Hematopoietic multipotent progenitor cell (in vitro differentiated cells): ENCODE data around the gene NRSN1. TPM values are rescaled to one million over a fixed set of nuclear protein-coding genes. Genes with fewer than 3 reads are reported as not detected.
"Not testable (repeated sequence)": the region's sequence is repeated elsewhere in the genome, so short reads cannot be mapped to it uniquely, and the experiment has no call there.

Experiments
- DNase-seq, 3 donors: peaks; one replicate each; pipeline ENCODE4 v3.0.0-alpha.2; 2011 to 2015; ENCODE audit warnings: low read depth in 2 of 3, low spot score in 2 of 3
- total RNA-seq: library from RNA; depleted of rRNA; stranded (reverse); fragments of >200 nt; gene quantifications from one replicate; pipeline ENCODE4 v1.2.3, GENCODE V29; 2012

NRSN1 gene
- total RNA-seq, 1 donor = not detected

DNA sequence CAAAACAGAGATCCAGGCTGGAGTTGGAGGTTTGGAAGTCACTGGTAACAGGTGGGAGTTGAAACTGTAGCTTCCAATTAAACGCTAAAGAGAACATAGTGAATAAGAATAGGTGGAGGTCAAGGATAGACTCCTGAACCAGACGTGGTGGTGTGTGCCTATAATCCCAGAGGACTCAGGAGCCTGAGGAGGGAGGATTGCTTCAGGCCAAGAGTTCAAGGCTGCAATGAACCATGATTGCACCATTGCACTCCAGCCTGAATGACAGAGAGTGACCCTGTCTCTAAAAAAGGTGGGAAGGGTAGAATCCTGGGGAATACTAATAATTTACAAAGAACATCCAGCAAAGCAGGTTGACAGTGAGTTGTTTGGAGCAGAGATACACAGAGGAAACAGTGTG is 13.6 kb downstream of the NRSN1 start:
- no peak for DNase-seq

DNA sequence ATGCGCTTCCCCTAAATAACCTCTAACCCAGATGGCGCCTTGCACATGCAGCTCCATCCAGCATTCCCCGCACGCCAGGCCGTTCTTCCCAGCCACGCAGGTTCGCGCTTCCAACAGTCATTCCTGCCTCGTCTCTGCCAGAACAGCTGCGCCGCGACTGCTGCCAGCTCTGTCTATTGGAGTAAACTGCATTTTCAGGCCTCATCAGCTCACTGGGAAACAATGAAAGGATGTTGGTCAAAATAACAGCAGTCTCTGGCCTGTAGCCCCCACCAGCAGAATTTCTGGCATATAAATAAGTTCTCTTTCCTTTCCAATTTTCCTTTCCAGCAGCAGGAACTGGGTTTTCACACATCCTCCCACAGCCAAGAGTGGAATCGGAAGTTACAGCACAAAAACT is 14.6 kb downstream of the NRSN1 start:
- no peak for DNase-seq

DNA sequence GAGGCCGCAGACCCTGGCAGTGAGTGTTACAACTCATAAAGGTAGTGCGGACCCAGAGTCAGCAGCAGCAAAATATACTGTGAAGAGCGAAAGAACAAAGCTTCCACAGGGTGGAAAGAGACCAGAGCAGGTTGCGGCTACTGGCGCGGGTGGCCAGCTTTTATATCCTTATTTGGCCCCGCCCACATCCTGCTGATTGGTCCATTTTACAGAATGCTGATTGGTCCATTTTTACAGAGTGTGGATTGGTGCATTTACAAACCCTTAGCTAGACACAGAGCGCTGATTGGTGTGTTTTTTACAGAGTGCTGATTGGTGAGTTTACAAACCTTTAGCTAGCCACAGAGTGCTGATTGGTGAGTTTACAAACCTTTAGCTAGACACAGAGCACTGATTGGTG is 16.7 kb downstream of the NRSN1 start:
- not testable (repeated sequence) for DNase-seq

DNA sequence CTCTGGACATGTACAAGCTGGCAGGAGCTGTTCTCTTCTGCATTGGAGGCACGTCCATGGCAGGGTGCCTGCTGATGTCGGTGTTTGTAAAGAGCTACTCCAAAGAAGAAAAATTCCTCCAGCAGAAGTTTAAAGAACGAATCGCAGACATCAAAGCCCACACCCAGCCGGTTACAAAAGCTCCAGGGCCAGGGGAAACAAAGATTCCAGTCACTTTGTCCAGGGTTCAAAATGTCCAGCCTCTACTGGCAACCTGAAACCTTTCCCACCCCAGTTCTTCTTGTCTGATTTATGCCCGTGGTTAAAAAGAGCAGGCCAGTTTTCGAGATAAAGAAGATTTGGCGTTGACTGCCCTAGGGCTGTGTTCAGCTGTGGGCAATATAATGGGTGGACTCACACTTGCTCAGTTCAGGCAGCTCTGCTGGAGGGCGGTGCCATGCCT is 19.7 kb downstream of the NRSN1 start:
- DNase-seq = no peak

DNA sequence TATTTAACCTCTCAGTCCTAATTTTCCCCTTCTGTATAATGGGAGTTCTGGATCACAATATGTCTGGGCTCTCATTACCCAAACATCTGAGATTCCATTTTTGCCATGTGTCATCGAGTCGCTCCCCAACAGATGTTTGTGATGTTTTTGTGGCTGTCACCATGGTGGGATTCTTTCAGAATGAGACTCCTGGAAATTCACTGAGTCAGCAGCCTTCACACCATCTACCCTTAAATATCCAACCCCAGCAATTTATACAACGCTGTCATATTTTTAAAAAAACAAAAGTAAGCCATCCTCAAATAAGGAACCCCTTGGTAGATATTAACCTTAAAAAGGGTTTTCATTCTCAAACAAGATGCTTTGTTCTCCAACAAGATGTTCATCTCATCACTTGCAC is 20.9 kb downstream of the NRSN1 start:
- no peak for DNase-seq

DNA sequence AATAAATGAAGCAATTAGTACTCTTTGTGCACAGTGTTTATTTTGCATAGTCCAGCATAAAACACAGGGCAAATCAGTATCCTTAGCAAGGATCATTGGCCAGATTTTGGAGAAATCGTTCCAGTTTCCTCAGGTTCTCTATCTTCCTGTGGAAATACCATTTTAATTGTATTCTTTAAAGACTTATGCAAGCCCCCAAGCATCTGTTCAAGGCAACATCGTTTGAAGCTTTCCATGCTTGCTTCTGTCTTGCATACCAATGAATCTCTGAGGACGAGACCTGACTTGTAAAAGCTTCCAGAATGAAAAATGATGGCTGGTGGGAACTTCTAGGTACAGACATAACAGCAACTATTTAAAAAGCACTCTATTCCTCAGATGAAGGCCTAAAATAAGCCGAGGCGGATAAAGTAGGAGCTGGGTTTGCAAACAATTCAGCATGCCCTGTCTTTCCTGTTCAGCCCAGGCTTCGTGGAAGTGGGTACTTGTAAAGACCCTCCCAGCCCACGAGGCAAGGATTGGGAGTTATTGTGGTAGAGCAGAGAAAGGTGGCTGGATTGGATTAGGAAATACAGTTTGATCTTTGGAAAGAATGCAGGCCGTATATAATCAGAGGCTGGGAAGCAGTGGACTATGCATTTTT is 21.6 kb downstream of the NRSN1 start:
- no peak for DNase-seq

DNA sequence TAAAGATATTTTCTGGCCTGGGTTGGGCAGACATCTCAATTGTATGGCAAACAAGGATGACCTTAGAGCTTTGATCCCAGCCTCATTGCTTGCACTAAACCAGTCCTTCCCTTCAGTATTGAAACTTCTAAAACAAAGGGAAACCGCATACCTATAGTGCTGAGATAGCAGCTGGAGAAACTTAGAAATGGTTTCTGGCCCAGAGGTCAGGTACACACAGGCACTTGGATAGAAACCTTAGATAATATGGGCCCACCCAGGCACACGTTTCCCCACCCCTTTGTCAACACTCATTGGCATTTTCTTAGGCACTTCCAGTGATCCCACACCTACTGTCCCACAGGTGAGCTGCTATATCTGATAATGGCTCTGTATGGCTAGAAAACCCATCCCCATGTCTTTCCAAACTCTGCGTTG is 22.1 kb downstream of the NRSN1 start:
- DNase-seq = no peak

DNA sequence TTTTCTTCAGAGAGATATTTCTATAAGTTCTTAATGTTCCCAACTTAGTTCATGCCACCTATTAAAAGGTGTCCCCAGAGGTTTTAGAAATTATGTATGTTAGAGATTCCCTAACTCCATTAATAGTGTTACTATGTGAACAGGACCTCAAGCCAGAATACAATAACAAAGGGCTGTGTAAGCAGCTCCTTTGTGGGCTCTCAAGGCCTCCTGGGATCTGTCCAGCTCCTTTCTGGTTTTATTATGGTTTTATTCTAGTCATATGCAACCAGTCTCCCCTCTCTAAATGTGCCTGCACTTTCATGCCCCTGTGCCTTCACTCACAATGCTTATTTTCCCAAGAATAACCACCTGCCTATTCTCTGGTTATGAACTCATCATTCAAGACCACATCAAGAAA is 22.7 kb downstream of the NRSN1 start:
- no peak for DNase-seq

DNA sequence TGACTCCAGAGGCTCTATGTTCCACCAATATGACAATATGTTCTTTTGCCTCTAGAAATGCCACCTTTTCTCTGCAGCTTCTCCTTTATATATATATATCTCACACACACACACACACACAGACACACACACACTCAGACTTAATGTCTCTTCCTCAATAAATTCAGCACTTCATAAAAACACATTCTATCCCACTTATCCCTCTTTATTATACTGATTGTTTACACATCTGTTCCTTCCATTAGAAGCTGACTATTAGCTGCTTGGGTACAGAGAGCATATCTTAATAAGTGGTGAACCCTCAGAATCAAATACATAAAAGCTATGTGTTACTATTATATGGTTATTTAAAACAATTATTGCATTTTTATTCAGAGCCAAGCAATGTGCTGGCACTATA is 23.3 kb downstream of the NRSN1 start:
- DNase-seq = no peak

DNA sequence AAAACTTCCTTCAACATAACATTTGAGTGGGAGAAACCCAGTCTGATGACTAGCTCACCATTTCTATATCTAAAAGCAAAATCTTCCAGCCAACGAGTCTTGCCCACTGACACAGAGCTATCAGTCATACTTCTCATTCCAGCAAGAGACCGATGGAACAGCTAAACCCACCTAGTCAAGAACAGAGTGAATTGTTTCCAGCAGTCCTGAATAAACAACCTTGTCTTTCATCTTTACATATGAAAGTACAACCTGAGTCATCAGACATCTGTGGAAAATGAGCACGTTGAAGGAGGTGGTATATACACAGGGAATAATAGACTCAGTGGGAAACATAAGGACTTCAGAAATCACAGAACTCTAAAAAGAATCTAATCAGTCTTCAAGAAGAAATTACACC is 23.8 kb downstream of the NRSN1 start:
- no peak for DNase-seq

DNA sequence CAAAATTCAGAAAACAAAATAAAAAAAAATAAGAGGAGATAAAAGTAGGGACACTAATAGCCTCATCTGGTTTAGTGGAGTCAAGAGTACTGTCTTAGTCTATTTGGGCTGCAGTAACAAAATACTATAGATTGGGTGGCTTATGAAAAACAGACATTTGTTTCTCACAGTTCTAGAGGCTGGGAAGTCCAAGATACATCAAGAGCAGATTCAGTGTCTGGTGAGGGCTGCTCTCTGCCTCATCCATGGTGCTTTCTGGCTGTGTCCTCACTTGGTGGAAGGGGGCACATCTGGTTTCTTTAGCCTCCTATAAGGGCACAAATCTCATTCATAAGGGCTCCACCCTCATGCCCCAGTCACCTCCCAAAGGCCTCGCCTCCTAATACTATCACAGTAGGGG is 26.0 kb downstream of the NRSN1 start:
- no peak for DNase-seq

DNA sequence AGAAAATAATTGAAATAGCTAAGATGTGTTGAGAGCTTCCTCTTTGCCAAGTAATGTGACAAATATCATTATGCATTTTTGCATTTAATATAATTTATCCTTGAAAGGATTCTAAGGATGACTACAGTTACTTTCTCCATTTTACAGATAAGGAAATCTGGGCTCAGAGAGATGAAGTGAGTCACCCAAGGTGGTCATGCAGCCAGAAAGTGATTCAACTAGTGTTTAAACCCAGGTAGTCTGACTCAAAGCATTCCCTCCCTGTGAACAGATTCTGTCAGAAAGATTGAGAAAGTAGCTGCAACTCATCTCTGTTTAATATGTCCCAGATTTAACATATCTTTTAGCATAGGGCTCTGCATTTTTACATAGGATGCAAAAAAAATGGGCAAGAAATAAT is 28.1 kb downstream of the NRSN1 start:
- DNase-seq = no peak

DNA sequence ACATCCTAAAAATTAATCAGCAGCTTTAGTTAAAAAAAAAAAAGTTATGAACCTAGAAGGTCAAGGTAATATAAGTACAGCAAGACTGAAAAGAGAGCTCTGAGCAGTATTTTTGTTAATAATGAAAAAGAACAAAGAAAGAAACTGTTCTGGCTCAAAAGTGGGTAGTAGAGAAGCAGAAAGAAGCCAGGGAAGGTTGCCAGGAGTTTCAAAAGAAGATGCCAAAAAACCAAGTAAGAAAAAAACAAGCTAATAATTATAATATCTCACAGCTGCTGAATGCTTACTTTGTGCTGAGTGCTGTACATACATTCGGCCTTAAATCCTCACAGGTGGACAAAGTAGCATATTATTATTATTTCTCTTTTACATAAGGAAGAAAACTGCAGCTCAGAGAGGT is 31.9 kb downstream of the NRSN1 start:
- DNase-seq = no peak

DNA sequence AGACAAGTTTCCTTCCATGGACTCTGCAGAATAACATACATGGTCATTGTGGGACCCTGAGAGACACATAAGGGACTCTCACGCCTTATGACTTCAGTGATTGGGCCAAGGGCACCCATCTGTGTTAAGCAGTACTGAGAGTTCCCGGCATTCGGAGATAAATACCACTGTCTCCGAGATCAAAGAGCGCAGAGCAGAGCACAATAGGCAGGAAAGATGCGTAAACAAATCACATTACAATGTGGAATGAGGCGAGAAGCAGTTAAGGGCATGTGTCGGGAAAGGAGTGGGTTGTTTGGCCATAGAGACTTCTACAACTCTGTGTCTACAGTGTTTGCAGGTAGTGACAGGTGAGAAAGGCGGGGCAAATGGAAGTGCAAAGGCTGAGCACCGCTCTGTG is 57.6 kb downstream of the NRSN1 start:
- no peak for DNase-seq

DNA sequence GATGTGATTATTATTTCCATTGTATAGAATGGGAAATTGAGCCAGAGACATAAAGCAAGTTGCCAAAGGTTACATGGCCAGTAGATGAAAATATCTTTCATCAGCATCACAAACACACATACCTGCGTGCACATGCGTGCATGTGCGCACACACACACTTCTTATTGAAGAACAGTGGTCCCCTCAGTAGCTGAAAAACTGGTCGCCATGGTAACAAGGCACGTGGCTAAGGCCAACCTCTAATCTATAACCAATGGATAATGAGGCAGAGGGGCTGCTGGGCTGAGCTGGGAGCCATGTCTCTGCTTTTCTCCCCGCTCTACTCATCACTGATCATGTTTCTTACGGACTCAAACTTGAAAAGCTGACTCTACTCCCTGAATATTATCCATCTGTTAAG is 60.3 kb downstream of the NRSN1 start:
- DNase-seq = no peak

DNA sequence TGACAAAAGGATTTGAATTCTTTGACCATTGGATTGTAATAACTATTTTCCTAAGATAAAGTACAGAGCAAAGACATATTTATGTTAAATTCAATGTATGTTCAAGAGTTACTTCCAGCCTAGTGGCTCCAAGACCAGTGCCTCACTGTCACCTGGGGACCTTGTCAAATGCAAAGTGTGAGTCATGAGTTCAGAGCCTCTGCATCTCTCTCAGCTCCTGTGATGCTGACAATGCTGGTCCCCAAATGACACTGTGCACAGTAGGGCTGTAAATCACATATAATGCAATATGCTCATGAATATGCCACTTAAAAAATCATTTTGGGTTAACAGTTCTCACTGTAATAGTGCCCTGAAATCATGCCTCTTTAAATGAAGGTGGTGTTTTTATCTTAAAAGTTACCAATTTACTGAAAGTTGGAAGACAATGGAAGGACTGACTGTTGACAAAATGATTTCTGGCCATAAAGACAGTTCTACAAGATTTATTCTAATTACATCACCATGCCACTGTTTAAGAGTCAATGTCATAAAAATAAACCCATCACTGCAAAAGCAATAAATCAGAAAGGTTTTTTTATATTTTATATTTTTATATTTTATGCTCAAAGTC is 62.1 kb downstream of the NRSN1 start:
- DNase-seq = no peak

DNA sequence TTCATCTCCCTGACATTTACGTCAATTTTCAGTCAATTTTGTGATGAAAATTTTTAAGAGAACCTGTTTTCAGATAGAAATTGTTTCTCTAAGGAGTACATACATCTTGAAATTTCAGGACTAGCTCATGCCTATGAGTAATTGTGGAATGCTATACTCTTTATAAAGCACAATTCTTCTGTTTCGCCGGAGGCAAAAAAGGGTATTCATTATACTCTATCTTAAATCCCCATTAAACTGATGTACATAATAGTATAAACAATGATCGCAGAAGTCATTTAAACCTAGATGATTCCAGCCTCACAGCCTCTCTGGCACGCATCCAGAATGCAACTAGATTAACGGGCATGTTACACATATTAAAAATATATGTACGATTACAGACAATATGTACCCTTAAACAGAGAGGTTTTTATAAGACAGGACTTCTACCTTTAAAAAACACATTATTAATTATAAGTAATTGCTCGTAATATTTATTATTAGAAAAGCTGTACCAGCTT is 62.6 kb downstream of the NRSN1 start:
- DNase-seq = no peak

DNA sequence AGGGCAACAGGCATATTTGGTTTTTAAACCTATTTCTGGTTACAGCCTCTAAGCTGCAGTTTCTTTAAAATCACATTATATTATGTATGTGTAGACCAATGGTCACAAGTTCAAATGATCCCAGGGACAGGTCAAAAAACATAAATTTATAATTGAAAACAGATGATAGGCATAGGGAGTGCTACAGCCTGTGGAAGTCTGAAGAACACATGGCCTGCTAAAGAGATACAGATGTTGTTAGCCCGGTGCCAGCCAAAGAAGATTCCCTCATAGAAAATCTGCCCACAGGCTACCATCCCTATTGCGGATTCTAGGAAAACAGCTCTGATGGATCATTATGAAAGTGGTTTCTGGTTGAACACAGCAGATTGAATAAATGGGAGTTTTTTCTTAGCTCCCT is 65.3 kb downstream of the NRSN1 start:
- DNase-seq = no peak

DNA sequence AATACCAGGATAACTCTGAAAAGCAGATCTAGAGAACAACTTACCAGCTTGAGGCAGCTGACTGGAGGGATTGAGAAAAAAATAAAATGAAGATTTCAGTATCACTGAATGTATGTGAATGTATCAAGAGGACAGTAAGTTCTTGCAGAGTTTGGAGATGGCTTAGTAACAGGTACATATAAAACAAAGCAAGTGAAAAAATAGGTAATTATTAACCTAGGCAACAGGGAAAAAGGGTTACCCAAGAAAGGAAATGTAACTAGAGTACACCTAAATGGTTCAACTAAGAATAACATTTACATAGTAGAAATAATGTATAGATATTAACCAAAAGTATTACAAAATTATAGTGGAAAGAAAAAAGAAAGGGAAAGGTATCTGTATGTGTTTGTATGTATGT is 67.3 kb downstream of the NRSN1 start:
- DNase-seq = no peak

DNA sequence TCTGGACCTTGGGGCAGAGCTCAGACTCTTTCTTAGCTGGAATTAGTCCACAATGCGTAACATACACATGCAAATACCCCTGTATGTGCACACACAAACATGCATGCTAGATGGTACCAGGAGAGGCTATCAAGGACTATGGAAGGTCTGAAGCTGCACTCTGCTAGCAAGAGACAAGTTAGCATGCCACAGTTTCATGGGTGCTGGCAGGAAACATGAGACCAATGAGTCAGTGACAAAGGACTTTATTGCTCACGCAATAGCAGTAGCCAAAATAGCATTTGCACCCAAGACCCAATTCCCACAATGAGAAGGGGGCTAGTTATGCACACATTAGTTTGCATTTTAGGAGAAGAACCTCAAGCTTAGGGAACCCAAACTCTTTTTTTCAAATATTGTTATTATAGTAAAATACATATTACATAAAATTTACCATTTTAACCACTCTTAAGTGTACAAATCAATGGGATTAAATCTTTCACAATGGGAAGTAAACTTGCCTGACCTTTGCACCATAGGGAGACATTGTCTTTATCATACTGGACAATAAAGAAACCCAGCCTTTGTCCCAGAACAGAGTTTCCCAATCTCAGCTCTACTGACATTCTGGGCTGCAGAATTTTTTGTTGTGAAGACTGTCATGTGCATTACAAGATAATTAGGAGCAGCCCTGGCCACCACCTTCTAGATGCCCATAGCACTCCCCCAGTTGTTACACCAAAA is 69.1 kb downstream of the NRSN1 start:
- no peak for DNase-seq

DNA sequence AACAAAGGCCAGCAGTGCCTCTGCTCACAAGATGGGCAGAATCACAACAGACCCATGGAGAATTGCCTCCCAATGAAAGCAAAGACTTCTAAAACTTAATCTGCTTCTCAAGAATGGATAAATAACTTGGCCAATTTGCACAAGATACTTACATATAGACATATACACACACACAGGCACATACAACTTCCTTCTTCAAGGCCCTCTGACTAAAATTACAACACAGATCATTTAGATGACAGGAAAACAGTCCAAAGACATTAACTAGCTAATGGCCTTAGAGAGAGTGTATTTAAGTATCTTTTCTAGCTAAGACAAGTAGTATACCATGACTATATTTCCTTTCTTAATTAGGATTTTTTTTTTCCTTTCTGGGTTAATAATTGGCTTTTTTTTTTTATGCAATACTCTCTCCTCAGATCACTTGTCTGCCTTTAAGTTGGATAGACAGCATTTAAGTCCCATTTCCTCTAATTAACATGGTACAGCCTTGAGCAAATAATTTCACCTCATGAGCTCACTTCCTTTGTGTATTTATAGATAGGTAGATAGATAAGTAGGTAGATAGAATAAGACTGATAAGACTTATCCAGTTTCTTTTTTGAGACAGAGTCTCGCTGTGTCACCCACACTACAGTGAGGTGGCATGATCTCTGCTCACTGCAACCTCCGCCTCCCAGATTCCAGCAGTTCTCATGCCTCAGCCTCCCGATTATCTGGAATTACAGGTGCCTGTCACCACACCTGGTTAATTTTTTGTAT is 70.0 kb downstream of the NRSN1 start:
- no peak for DNase-seq
